Transverse colon (tissue), 4 donors: ENCODE data around the gene CAMKK1.

ENCODE experiments used
- POLR2A ChIP-seq: fragments of 450-650 bp; IDR thresholded peaks from one replicate; pipeline ENCODE4 v1.6.1; 2016; ENCODE audit warnings: antibody characterized with exemption, mild to moderate bottlenecking, moderate library complexity
- POLR2AphosphoS5 ChIP-seq, 3 donors: sonication (generic); formaldehyde crosslinking; IDR thresholded peaks; one replicate each; pipeline ENCODE4 v1.6.1; 2016; ENCODE audit warnings: antibody characterized with exemption in 3 of 3
- TF ChIP-seq, protein P1 (sequence below), 5 experiments: fragments of 200-600 bp in 3 of 5; fragments of 450-650 bp in 2 of 5; sonication (generic) in 3 of 5; IDR thresholded peaks; 1 replicate in 2 of 5; 2 replicates in 3 of 5; pipeline ENCODE4 v1.5.1; 2016 to 2017; ENCODE audit warnings: antibody characterized with exemption in 5 of 5, inconsistent platforms in 3 of 5, mild to moderate bottlenecking in 2 of 5, moderate library complexity in 1 of 5

DNA sequence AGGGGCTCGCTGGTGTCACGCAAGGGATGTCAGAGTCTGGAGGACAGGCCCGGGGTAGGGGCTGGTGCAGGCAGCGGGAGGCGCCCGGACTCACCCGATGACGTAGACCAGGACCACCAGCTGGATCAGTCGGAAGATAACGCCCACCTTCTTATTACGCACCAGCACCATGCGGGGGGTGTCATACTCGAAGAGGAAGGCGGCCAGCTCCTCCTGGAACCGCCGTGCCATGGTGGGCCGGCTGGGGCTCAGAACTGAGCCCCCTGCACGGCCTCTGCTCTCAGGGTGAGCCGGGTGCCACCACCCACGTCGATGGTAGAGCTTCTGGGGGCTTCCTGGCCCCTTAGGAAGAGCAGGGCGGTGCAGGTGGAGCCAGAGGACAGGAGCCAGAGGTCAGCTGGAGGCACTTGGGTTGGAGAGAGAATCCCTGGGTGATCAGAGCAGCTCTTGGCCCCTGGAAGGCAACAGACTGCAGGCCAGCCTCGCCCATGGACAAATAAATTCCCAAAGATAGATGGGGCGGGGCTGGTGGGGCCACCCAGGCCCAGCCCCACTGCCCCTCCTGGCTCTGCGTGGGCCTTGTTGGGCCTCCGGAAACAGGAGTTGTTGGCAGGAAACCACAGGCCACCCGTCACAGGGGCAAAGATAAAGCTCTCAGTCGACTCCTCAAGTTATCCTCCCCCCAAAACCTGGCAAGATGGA, 23.3 kb upstream of the CAMKK1 start, which contains the start of gene P2RX1:
- TF ChIP-seq, protein P1, sequence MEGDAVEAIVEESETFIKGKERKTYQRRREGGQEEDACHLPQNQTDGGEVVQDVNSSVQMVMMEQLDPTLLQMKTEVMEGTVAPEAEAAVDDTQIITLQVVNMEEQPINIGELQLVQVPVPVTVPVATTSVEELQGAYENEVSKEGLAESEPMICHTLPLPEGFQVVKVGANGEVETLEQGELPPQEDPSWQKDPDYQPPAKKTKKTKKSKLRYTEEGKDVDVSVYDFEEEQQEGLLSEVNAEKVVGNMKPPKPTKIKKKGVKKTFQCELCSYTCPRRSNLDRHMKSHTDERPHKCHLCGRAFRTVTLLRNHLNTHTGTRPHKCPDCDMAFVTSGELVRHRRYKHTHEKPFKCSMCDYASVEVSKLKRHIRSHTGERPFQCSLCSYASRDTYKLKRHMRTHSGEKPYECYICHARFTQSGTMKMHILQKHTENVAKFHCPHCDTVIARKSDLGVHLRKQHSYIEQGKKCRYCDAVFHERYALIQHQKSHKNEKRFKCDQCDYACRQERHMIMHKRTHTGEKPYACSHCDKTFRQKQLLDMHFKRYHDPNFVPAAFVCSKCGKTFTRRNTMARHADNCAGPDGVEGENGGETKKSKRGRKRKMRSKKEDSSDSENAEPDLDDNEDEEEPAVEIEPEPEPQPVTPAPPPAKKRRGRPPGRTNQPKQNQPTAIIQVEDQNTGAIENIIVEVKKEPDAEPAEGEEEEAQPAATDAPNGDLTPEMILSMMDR (IDR thresholded peaks at IDR 0.05) = no peak
- TF ChIP-seq POLR2A = no peak
- peak in 2 of 3 donors; percentile 34 to 46 for TF ChIP-seq POLR2AphosphoS5 (IDR thresholded peaks at IDR 0.05)
